GM12878 (cell line): ENCODE data around the gene MNT. TPM values are rescaled to one million over a fixed set of nuclear protein-coding genes. Genes with fewer than 3 reads are reported as not detected.

Experiments used
- ATAC-seq: fragments of 200-7000 bp; cut with Tn5 transposase; 3 replicates; pipeline ENCODE4 v1.9.1; 2020; ENCODE audit warnings: mild to moderate bottlenecking, moderate library complexity
- BruUV-seq: library from RNA; stranded (reverse); fragments of 400-500 nt; replicated peaks from 2 replicates; lab custom pipeline; 2021; lab: Mats Ljungman, UMichigan
- CTCF ChIA-PET: fragments of 300-600 bp; sonication (Branson Sonifier 250); formaldehyde crosslinking; extraction: SDS; loops from one replicate; lab custom pipeline; 2021; ENCODE audit warnings: inconsistent platforms; lab: Yijun Ruan, JAX
- POLR2A ChIA-PET: fragments of 350-600 bp; formaldehyde crosslinking; extraction: SDS; loops from one replicate; lab custom pipeline; 2021; ENCODE audit warnings: inconsistent platforms; lab: Charles Lee
- RAD21 ChIA-PET: fragments of 300-600 bp; sonication (Branson Sonifier 250); formaldehyde crosslinking; loops from one replicate; lab custom pipeline; 2023; ENCODE audit warnings: antibody characterized with exemption; ENCODE audit not compliant: unreplicated experiment; lab: Charles Lee
- SMC1A ChIA-PET: fragments of 300-600 bp; sonication (Branson Sonifier 250); formaldehyde crosslinking; loops from one replicate; lab custom pipeline; 2023; ENCODE audit not compliant: unreplicated experiment, uncharacterized antibody; lab: Charles Lee
- DNase-seq: peaks from one replicate; pipeline ENCODE4 v3.0.0-alpha.2; 2011; ENCODE audit warnings: low read depth, low spot score
- FAIRE-seq: peaks from 3 replicates; lab custom pipeline; 2011; peaks lifted over from hg19 to GRCh38; lab: Jason Lieb, UNC
- H2AFZ ChIP-seq: 2 replicates; pipeline ENCODE4 v1.6.0; 2011; ENCODE audit warnings: low read depth, low read length, control low read depth; ENCODE audit not compliant: control insufficient read depth
- H3K27ac ChIP-seq: 2 replicates; pipeline ENCODE4 v1.5.1; 2011; ENCODE audit warnings: control low read depth; ENCODE audit not compliant: control insufficient read depth, insufficient read depth
- H3K27me3 ChIP-seq, 2 experiments: replicated peaks in 1 of 2; 2 replicates each; pipeline versions ENCODE4 v1.6.0 to v1.6.1; 2011; ENCODE audit warnings: low read length in 1 of 2; ENCODE audit not compliant: control insufficient read depth in 2 of 2, insufficient read depth in 2 of 2
- H3K36me3 ChIP-seq, 2 experiments: 2 replicates each; pipeline ENCODE4 v1.5.1; 2011; ENCODE audit warnings: low read length in 1 of 2; ENCODE audit not compliant: control insufficient read depth in 2 of 2, insufficient read depth in 2 of 2
- H3K4me1 ChIP-seq: 2 replicates; pipeline ENCODE4 v1.6.1; 2011; ENCODE audit warnings: mild to moderate bottlenecking, low read length, moderate library complexity, mixed read lengths; ENCODE audit not compliant: control insufficient read depth, insufficient read depth
- H3K4me2 ChIP-seq: 2 replicates; pipeline ENCODE4 v1.6.0; 2011; ENCODE audit warnings: control low read depth; ENCODE audit not compliant: control insufficient read depth, insufficient read depth
- H3K4me3 ChIP-seq: fragments of 200-600 bp; sonication (generic); 2 replicates; pipeline ENCODE4 v1.5.1; 2016
- H3K79me2 ChIP-seq: 2 replicates; pipeline ENCODE4 v1.6.0; 2011; ENCODE audit warnings: low read length; ENCODE audit not compliant: control insufficient read depth, insufficient read depth
- H3K9ac ChIP-seq: 2 replicates; pipeline ENCODE4 v1.8.0; 2011; ENCODE audit warnings: low read length, control low read depth, mixed read lengths; ENCODE audit not compliant: control insufficient read depth, insufficient read depth
- H3K9me3 ChIP-seq: replicated peaks from 3 replicates; pipeline ENCODE4 v1.5.1; 2011; ENCODE audit warnings: mild to moderate bottlenecking, low read length; ENCODE audit not compliant: control insufficient read depth, insufficient read depth
- H4K20me1 ChIP-seq: 2 replicates; pipeline ENCODE4 v1.6.0; 2011; ENCODE audit not compliant: control insufficient read depth, insufficient read depth
- CHD4 ChIP-seq: fragments of 200-600 bp; sonication (generic); IDR thresholded peaks from 2 replicates; pipeline ENCODE4 v1.6.1; 2016; ENCODE audit warnings: mild to moderate bottlenecking
- DPF2 ChIP-seq: fragments of 450-650 bp; IDR thresholded peaks from 2 replicates; pipeline ENCODE4 v1.6.1; 2017; ENCODE audit warnings: mild to moderate bottlenecking
- EGR1 ChIP-seq, 2 experiments: IDR thresholded peaks; 1 replicate in 1 of 2; 2 replicates in 1 of 2; pipeline ENCODE4 v1.6.1; 2011 to 2012; ENCODE audit warnings: low read depth in 2 of 2, low read length in 2 of 2, borderline replicate concordance in 1 of 2, mild to moderate bottlenecking in 1 of 2, moderate library complexity in 1 of 2
- HDGF ChIP-seq: fragments of 450-650 bp; IDR thresholded peaks from 2 replicates; pipeline ENCODE4 v1.6.1; 2016; ENCODE audit warnings: antibody characterized with exemption
- IKZF2 ChIP-seq, 2 experiments: fragments of 450-650 bp; IDR thresholded peaks; 2 replicates each; pipeline ENCODE4 v1.6.1; 2017; ENCODE audit warnings: mild to moderate bottlenecking in 2 of 2, moderate library complexity in 2 of 2
- NBN ChIP-seq: fragments of 450-650 bp; IDR thresholded peaks from 2 replicates; pipeline ENCODE4 v1.6.1; 2016
- STAT1 ChIP-seq: fragments of 450-650 bp; conservative IDR thresholded peaks from 2 replicates; pipeline ENCODE4 v1.6.1; 2014; ENCODE audit warnings: antibody characterized with exemption, mild to moderate bottlenecking
- SUZ12 ChIP-seq: fragments of 200-600 bp; sonication (generic); IDR thresholded peaks from one replicate; pipeline ENCODE4 v1.6.1; 2018; ENCODE audit warnings: antibody characterized with exemption, mild to moderate bottlenecking; ENCODE audit not compliant: unreplicated experiment
- ZSCAN29 ChIP-seq: fragments of 450-650 bp; IDR thresholded peaks from 2 replicates; pipeline ENCODE4 v1.6.1; 2017; ENCODE audit warnings: mild to moderate bottlenecking, moderate library complexity
- WGBS: methylation state at CpG from one replicate; pipeline ENCODE4 v1.1.6; 2016; ENCODE audit warnings: low lambda C conversion rate; ENCODE audit not compliant: insufficient replicate concordance, insufficient coverage; ENCODE audit errors: missing lambda C conversion rate; 5-methylcytosine and 5-hydroxymethylcytosine counted together
- in situ Hi-C: fragments of 300-500 bp; cut with MboI; formaldehyde crosslinking; loops from 9 replicates; pipeline ENCODE4 v1.14.3; 2018; ENCODE audit warnings: mixed read lengths
- intact Hi-C: fragments of 100-400 bp; cut with micrococcal nuclease; formaldehyde crosslinking; loops from one replicate; pipeline ENCODE4 v1.14.2; 2022; ENCODE audit not compliant: unreplicated experiment
- polyA plus RNA-seq, 11 experiments: library from polyadenylated mRNA; depleted of rRNA in 4 of 11; unstranded in 6 of 11; stranded (reverse) in 5 of 11; fragments of >200 nt; fragmentation: Nextera tagmentation in 4 of 11; fragmentation: Illumina TruSeq in 1 of 11; extraction: Ambion mirVana in 4 of 11; extraction: Trizol in 1 of 11; gene quantifications; 1 replicate in 1 of 11; 2 replicates in 10 of 11; pipeline versions ENCODE4 v1.2.1 to v1.2.3, GENCODE V29; 2011 to 2016; ENCODE audit warnings: inconsistent platforms in 2 of 11, missing spikeins in 2 of 11, low read depth in 1 of 11
- total RNA-seq, 4 experiments: library from RNA; depleted of rRNA in 3 of 4; stranded (reverse); fragments of >200 nt in 3 of 4; fragmentation: Illumina TruSeq in 1 of 4; extraction: Trizol in 1 of 4; gene quantifications; 2 replicates each; pipeline versions ENCODE4 v1.2.1 to v1.2.3, GENCODE V29; 2013 to 2021
- TF ChIP-seq, protein P1 (sequence below), 3 experiments: IDR thresholded peaks in 2 of 3; conservative IDR thresholded peaks in 1 of 3; 2 replicates each; pipeline ENCODE4 v1.5.1; 2011; ENCODE audit warnings: low read depth in 3 of 3, low read length in 3 of 3, mild to moderate bottlenecking in 3 of 3, control low read depth in 2 of 3, moderate library complexity in 2 of 3, inconsistent platforms in 1 of 3, mixed read lengths in 1 of 3; ENCODE audit not compliant: control insufficient read depth in 2 of 3, insufficient read depth in 1 of 3; ENCODE audit errors: extremely low read depth in 1 of 3
- TF ChIP-seq, protein P2 (sequence below): fragments of 450-650 bp; IDR thresholded peaks from 2 replicates; pipeline ENCODE4 v1.6.1; 2016; ENCODE audit warnings: mild to moderate bottlenecking
- TF ChIP-seq, protein P3 (sequence below): fragments of 450-650 bp; IDR thresholded peaks from 2 replicates; pipeline ENCODE4 v1.6.1; 2017; ENCODE audit warnings: mild to moderate bottlenecking, moderate library complexity

The MNT gene
- total and polyA plus RNA-seq, 10 of the 15 experiments (the other 5 are each of a cell fraction or from before 2014, with no cell fraction given) = 0.31 to 15.9 (median 3.8) TPM

DNA sequence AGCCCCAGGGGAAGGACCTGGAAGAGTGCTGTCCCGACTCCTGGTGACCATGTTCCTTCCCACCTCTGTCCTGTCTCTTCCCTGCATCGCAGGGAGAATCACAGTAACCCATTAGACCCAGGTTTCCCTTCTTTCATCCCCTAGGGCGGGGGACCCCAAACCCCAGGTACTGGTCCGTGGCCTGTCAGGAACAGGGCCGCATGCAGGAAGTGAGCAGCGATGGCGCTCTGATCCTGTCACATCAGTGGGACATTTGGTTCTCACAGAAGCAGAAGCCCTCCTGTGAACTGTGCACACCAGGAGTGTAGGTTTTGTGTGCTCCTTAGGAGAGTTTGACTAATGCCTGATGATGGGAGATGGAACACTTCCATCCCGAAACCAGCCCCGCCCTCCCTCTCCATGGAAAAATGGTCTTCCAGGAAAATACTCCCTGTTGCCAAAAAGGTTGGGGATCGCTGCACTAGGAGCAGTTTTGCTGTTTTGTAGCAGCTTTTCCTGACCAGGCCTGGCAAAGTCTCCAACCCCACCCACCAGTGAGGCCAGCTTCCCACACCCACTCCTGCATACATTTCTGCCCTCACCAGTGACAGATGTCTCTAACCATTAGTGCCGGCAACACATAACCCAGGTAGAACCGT lies 10.5 kb downstream of the MNT start:
- POLR2A ChIA-PET = no interaction called here
- peaks cover 4 to 7% of the 10 kb centered on the region in 2 experiments; a peak in 2 of 4 replicates for H3K36me3 ChIP-seq
- CTCF ChIA-PET = interaction anchor here (2.3 to 4.7 kb wide), 3 partner anchors 7 to 27 kb away, joined by 9 to 73 read pairs (median 50); no protein-coding TSS in a partner anchor
- no peaks in the 10 kb centered on the region; the same call in 1 of the 2 replicates for H3K79me2 ChIP-seq
- no peaks in the 10 kb centered on the region for H3K9me3 ChIP-seq
- no peak for ATAC-seq
- RAD21 ChIA-PET = interaction anchor here (3.8 kb wide), 1 partner anchor 7 kb away, joined by 50 read pairs; no protein-coding TSS in a partner anchor
- WGBS = 89% methylated on average over 12 of the region's 12 CpGs
- no peak overlapping the region for H3K27ac ChIP-seq
- TF ChIP-seq, protein P1, sequence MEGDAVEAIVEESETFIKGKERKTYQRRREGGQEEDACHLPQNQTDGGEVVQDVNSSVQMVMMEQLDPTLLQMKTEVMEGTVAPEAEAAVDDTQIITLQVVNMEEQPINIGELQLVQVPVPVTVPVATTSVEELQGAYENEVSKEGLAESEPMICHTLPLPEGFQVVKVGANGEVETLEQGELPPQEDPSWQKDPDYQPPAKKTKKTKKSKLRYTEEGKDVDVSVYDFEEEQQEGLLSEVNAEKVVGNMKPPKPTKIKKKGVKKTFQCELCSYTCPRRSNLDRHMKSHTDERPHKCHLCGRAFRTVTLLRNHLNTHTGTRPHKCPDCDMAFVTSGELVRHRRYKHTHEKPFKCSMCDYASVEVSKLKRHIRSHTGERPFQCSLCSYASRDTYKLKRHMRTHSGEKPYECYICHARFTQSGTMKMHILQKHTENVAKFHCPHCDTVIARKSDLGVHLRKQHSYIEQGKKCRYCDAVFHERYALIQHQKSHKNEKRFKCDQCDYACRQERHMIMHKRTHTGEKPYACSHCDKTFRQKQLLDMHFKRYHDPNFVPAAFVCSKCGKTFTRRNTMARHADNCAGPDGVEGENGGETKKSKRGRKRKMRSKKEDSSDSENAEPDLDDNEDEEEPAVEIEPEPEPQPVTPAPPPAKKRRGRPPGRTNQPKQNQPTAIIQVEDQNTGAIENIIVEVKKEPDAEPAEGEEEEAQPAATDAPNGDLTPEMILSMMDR (IDR thresholded peaks at IDR 0.05 in 2 of 3, conservative IDR thresholded peaks at IDR 0.05 in 1 of 3; ENCODE audit: control insufficient read depth in 2 of 3, extremely low read depth in 1 of 3, insufficient read depth in 1 of 3, low read depth in 3 of 3, low read length in 3 of 3) = no peak
- TF ChIP-seq HDGF (no peak), SUZ12 (no peak), EGR1 (IDR thresholded peaks at IDR 0.05; ENCODE audit: borderline replicate concordance in 1 of 2, low read depth in 2 of 2, low read length in 2 of 2) (no peak), CHD4 (no peak), NBN (no peak), DPF2 (no peak), STAT1 (no peak), IKZF2 (IDR thresholded peaks at IDR 0.05) (no peak), ZSCAN29 (no peak)
- TF ChIP-seq, protein P2, sequence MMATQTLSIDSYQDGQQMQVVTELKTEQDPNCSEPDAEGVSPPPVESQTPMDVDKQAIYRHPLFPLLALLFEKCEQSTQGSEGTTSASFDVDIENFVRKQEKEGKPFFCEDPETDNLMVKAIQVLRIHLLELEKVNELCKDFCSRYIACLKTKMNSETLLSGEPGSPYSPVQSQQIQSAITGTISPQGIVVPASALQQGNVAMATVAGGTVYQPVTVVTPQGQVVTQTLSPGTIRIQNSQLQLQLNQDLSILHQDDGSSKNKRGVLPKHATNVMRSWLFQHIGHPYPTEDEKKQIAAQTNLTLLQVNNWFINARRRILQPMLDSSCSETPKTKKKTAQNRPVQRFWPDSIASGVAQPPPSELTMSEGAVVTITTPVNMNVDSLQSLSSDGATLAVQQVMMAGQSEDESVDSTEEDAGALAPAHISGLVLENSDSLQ = no peak
- TF ChIP-seq, protein P3, sequence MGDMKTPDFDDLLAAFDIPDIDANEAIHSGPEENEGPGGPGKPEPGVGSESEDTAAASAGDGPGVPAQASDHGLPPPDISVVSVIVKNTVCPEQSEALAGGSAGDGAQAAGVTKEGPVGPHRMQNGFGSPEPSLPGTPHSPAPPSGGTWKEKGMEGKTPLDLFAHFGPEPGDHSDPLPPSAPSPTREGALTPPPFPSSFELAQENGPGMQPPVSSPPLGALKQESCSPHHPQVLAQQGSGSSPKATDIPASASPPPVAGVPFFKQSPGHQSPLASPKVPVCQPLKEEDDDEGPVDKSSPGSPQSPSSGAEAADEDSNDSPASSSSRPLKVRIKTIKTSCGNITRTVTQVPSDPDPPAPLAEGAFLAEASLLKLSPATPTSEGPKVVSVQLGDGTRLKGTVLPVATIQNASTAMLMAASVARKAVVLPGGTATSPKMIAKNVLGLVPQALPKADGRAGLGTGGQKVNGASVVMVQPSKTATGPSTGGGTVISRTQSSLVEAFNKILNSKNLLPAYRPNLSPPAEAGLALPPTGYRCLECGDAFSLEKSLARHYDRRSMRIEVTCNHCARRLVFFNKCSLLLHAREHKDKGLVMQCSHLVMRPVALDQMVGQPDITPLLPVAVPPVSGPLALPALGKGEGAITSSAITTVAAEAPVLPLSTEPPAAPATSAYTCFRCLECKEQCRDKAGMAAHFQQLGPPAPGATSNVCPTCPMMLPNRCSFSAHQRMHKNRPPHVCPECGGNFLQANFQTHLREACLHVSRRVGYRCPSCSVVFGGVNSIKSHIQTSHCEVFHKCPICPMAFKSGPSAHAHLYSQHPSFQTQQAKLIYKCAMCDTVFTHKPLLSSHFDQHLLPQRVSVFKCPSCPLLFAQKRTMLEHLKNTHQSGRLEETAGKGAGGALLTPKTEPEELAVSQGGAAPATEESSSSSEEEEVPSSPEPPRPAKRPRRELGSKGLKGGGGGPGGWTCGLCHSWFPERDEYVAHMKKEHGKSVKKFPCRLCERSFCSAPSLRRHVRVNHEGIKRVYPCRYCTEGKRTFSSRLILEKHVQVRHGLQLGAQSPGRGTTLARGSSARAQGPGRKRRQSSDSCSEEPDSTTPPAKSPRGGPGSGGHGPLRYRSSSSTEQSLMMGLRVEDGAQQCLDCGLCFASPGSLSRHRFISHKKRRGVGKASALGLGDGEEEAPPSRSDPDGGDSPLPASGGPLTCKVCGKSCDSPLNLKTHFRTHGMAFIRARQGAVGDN = no peak
- peaks cover 15% of the 10 kb centered on the region; the same call in 1 of the 2 replicates for H3K4me1 ChIP-seq
- intact Hi-C loops = no loop called here
- H3K27me3 ChIP-seq = no peaks in the 10 kb centered on the region
- H3K9ac ChIP-seq = no peak overlapping the region
- H3K4me2 ChIP-seq = no peak overlapping the region
- in situ Hi-C loops = no loop called here
- FAIRE-seq = no peak
- no peaks in the 10 kb centered on the region for H4K20me1 ChIP-seq
- no peak overlapping the region for H2AFZ ChIP-seq
- SMC1A ChIA-PET = interaction anchor here (2.8 kb wide), 1 partner anchor 26 kb away, joined by 16 read pairs; no protein-coding TSS in a partner anchor
- BruUV-seq = no TSS peak
- no peak overlapping the region for H3K4me3 ChIP-seq
- no peak for DNase-seq
